Measurements from ENCODE around the gene CHI3L1. TPM values are rescaled to one million over a fixed set of nuclear protein-coding genes. Genes with fewer than 3 reads are reported as not detected.

The CHI3L1 gene
- total and polyA plus RNA-seq, 9 donors: 4.0 to 70.5 (median 6.8) TPM; not detected in 1

DNA sequence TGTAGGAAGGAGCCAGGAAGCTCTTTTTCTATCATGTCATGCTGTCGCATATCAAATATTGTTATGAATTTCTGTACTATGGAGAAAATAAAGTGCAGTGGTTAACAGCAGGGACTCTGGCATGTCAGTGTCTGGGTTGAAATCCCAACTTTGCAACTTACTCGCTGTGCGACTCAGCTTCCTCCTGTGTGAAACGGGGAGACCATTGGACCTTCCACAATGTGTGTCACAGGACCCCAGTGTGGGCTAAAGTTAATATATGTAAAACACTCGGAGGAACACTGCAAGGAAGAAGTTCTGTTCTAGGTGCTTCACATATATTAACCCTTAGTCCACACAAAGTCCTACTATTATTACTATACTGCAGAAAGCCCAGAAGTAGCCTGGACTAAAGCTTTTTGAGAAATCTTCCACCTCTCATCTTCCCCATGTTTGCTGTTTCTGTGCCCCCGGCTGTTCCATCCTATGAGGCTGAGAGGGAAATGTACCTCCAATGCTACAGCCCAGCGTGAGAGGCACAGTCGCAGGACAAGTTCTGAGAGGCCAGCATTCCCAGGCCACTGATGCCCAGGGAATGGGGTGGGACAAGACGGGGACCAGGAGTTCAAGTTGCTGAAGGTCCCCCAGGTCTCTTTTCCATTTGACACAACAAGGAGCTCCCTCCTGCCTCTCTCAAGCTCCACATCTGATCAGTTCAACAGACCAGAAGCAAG is 41.0 kb upstream of the CHI3L1 start:
- Histone ChIP-seq H3K27me3 (no peaks in the 10 kb centered on the region), H3K36me3 (no peaks in the 10 kb centered on the region), H3K27ac (no peak overlapping the region), H3K9me3 (no peaks in the 10 kb centered on the region), H3K4me1 (ENCODE audit: insufficient read depth) (no peaks in the 10 kb centered on the region), H3K4me3 (no peak overlapping the region)
- intact Hi-C loops (cut with DNase I): no loop called here
- 81 to 84% (median 82%) methylated on average over 9 of the region's 9 CpGs for WGBS, 3 donors
- no peak for DNase-seq
- TF ChIP-seq POLR2A (IDR thresholded peaks at IDR 0.05): no peak
- TF ChIP-seq, protein P1, sequence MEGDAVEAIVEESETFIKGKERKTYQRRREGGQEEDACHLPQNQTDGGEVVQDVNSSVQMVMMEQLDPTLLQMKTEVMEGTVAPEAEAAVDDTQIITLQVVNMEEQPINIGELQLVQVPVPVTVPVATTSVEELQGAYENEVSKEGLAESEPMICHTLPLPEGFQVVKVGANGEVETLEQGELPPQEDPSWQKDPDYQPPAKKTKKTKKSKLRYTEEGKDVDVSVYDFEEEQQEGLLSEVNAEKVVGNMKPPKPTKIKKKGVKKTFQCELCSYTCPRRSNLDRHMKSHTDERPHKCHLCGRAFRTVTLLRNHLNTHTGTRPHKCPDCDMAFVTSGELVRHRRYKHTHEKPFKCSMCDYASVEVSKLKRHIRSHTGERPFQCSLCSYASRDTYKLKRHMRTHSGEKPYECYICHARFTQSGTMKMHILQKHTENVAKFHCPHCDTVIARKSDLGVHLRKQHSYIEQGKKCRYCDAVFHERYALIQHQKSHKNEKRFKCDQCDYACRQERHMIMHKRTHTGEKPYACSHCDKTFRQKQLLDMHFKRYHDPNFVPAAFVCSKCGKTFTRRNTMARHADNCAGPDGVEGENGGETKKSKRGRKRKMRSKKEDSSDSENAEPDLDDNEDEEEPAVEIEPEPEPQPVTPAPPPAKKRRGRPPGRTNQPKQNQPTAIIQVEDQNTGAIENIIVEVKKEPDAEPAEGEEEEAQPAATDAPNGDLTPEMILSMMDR (IDR thresholded peaks at IDR 0.05): no peak
- TF ChIP-seq EP300 (IDR thresholded peaks at IDR 0.05): no peak

DNA sequence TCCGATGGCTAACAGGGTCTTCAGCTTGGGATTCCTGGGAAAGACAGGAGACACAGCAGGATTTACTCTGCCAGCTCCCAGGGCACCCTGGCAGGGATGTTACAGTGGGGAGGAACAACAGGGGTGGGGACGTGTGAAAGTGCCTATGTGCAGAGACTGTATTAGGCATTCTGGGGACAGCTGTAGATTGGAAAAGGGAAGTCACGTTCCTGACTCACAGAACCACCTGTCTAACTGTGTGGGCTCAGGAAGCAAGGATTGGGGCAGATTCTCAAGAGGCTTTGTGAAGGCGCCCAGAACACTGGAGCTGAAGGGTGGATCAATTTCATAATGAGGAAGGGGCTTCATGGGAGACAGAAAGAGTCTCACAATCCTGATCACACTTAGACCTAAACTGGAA is 38.6 kb upstream of the CHI3L1 start:
- Histone ChIP-seq H3K27ac (no peak overlapping the region), H3K4me1 (ENCODE audit: insufficient read depth) (no peaks in the 10 kb centered on the region), H3K27me3 (no peaks in the 10 kb centered on the region), H3K36me3 (no peaks in the 10 kb centered on the region), H3K4me3 (no peak overlapping the region), H3K9me3 (no peaks in the 10 kb centered on the region)
- 62 to 71% (median 67%) methylated on average over 4 of the region's 4 CpGs for WGBS, 3 donors
- no peak for DNase-seq
- TF ChIP-seq, protein P1 (IDR thresholded peaks at IDR 0.05): no peak
- TF ChIP-seq EP300 (IDR thresholded peaks at IDR 0.05) (no peak), POLR2A (IDR thresholded peaks at IDR 0.05) (no peak)
- intact Hi-C loops (cut with DNase I): no loop called here

DNA sequence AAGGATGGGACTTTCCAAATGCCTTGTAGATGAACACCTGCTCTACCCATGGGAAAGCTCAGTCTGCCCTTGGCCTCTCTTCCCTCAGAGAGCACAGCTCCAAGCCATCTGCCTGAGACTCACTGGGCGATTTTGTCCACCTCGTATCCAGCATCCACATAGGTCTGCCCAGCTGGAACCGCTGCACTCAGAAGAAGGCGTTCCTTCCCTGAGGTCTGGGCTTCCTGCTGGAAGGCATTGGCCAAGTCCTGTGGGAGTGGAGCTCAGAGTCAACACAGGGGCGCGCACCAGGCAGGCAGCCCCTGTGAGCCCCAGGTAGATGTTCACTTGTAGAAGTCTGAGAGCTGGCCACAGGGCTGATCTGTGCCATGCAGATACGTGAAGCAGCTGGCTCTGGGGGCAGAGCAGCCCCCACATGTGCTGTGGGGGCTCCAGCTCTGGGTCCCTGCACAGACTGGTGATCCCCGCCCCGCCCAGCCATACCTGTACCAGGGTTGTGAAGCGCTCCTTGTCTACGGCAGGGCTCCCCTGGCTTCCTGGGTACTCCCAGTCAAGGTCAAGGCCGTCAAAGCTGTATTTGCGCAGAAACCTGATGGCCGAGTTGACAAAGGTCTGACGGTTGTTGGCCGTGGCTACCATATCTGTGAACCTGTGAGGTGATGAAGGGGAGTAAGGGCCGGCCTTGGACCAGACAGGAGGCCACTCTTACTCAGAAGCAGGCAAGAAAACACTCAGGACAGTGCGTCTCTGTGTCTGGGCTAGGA is 36.7 kb upstream of the CHI3L1 start:
- Histone ChIP-seq H3K36me3 (no peaks in the 10 kb centered on the region), H3K27me3 (no peaks in the 10 kb centered on the region), H3K27ac (no peak overlapping the region), H3K4me1 (ENCODE audit: insufficient read depth) (no peaks in the 10 kb centered on the region), H3K9me3 (no peaks in the 10 kb centered on the region), H3K4me3 (no peak overlapping the region)
- 58 to 72% (median 70%) methylated on average over 18 of the region's 18 CpGs for WGBS, 3 donors
- intact Hi-C loops (cut with DNase I): no loop called here
- TF ChIP-seq EP300 (IDR thresholded peaks at IDR 0.05) (no peak), POLR2A (IDR thresholded peaks at IDR 0.05) (no peak)
- TF ChIP-seq, protein P1 (IDR thresholded peaks at IDR 0.05): no peak
- no peak for DNase-seq

DNA sequence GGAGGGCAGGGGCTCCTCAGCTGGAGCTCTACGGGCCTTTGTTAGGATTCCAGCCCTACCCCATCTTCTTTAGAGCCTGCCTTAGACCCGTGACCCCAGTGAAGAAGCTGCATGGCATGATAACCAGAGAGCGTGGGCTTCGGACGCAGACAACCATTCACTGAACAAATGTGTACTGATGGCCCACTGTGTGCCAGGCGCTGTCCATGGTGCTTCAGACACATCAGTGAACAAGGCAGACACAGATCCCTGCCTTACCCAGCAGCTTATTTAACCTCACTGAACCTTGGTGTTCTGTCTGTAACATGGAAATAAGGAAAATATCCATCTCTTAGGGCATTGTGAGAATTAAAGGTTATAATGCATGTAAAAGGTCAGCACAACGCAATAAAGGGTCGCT is 33.4 kb upstream of the CHI3L1 start:
- WGBS, 3 donors: 68 to 83% (median 74%) methylated on average over 8 of the region's 8 CpGs
- intact Hi-C loops (cut with DNase I): loop anchor here (2.0 to 5.0 kb wide), 5 partner anchors 93 to 183 kb away; partner anchors contain the start of gene ADORA1 (in 1 of the 4)

More for the DNA sequence above, 33.4 kb upstream of the CHI3L1 start:
- H3K4me1 ChIP-seq (ENCODE audit: insufficient read depth): no peaks in the 10 kb centered on the region
- TF ChIP-seq, protein P1 (IDR thresholded peaks at IDR 0.05): no peak
- no peak for TF ChIP-seq POLR2A (IDR thresholded peaks at IDR 0.05)
- no peak for TF ChIP-seq EP300 (IDR thresholded peaks at IDR 0.05)
- no peak overlapping the region for H3K27ac ChIP-seq
- H3K36me3 ChIP-seq: no peaks in the 10 kb centered on the region
- no peaks in the 10 kb centered on the region for H3K9me3 ChIP-seq
- no peak overlapping the region for H3K4me3 ChIP-seq
- no peaks in the 10 kb centered on the region for H3K27me3 ChIP-seq
- no peak for DNase-seq

All from ovary (tissue), 9 donors.